Right lung (tissue), 5 donors: ENCODE data around the gene NUMBL. TPM values are rescaled to one million over a fixed set of nuclear protein-coding genes. Genes with fewer than 3 reads are reported as not detected.
A peak's percentile ranks its signal among the peaks of the same experiment; 100 is the strongest.

Experiments
- DNase-seq, 2 donors: peaks; one replicate each; pipeline ENCODE4 v3.0.0-alpha.2; 2013
- polyA plus RNA-seq, 5 donors: library from polyadenylated mRNA; unstranded; fragments of 120-200 nt; gene quantifications; one replicate each; pipeline versions ENCODE4 v1.2.1 to v1.2.3, GENCODE V29; 2013; ENCODE audit warnings: inconsistent platforms in 1 of 5, low replicate concordance in 1 of 5; ENCODE audit not compliant: insufficient read length in 5 of 5, insufficient read depth in 1 of 5

The NUMBL gene
- polyA plus RNA-seq, 5 donors: 10.3 to 20.5 (median 15.4) TPM

GRCh38 chr19:40690693-40691420 lies 406 bp upstream of the NUMBL start:
- DNase-seq: peak; percentile 89 to 92

DNA sequence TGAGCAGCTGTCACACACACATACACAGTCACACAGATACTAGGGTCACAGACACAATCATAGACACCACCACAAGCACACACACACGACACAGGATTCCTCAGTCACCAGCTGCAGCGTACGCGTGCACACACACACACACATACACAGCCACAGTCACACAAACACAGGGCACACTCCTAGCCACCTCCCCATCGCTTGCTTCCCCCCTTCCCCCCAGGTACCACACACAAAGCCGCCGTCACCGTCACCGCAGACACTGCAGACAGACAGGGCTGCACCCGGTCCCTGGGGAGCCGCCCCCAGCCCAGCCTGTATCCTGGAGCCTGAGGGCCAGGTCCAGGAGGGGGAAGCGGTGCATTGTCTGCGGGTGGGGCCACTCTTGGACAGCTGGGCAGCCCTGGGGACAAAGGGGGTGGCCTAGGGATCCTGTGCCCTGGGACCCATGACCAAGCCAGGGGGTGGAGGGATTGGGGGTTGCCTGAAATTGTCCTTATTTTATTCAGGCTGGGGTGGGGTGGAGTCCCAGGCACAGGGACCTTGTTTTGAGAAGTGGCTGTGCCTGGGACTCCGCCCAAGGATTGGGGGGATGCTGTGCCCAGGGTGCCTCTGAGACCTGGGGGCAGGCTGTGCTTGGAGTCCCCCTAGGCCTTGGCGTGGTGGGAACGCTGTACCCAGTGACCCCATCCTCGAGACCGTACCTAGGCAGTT lies 957 bp downstream of the NUMBL start:
- DNase-seq: no peak

- no peak for DNase-seq
These were observed 1.5 kb downstream of the NUMBL start for GRCh38 chr19:40688987-40689338.

DNA sequence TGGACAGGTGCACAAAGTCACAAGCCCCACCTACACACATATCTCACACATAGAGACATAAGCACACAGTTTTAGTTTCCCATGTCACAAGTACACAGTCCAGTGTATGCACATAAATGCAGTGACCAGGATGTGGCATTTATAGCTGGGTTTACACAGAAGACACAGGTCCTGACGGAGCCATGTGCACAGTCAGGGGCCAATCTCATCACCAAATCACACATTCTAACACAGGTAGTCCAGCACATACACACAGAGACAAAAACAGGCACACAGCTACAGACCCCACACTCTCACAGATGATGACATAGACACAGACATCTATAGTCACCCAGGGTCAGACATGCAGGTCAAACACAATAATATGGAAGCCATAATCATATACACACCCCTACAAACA lies 2.1 kb downstream of the NUMBL start:
- no peak for DNase-seq

DNA sequence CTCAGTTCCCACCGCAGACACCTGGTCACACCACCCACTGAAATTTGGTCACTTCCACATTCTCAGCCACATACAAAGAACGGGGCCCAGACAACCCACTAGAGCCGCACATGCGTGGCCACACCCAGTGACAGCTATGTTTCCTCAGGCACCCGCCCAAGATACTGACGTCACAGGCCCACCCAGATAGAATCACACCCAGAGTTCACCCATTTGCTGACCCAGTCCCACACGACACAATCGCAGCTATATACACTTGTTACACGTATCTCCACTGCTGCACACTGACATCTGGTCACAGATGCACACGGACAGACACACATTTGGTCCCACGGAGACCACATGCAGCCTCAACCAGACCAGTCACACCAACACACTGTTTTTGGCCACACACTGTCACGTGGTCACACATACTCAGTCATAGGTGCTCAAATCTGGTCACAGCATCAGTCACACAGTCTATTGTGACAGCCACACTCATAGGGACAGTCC lies 2.9 kb downstream of the NUMBL start:
- peak in 1 of 2 donors; percentile 46 for DNase-seq

DNA sequence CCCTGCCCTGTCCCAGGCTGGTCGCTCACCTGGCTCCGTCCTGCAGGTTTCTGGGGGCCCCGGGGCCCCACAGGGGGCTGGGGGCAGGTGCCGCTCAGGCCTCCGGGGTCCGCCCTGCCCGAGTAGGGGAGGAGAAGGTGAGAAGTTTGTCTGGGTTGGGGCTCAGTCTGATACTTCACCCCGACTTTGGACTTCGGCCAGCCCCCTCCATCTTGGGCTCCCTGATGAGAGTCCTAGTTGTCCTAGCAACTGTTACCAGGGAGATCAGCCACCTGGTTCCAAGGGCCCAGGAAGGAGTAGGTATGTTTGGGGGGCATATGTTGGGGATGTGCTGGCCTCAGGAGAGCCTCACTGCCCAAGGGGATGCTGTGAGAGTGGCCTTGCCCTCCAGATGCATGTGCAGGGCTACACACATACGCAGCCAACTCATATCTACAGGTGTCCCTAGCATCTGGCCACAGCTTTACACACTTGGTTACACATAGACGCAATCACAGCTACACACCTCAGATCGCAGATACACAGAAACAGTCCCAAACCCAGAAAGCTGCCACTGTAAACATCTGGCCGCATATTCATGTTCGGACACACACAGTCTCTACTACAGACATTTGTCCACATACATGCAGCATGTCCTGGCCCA lies 3.4 kb downstream of the NUMBL start:
- no peak for DNase-seq

GRCh38 chr19:40685563-40685962 lies 4.9 kb downstream of the NUMBL start:
- DNase-seq: no peak

GRCh38 chr19:40685016-40685526 lies 5.4 kb downstream of the NUMBL start:
- DNase-seq: no peak

DNA sequence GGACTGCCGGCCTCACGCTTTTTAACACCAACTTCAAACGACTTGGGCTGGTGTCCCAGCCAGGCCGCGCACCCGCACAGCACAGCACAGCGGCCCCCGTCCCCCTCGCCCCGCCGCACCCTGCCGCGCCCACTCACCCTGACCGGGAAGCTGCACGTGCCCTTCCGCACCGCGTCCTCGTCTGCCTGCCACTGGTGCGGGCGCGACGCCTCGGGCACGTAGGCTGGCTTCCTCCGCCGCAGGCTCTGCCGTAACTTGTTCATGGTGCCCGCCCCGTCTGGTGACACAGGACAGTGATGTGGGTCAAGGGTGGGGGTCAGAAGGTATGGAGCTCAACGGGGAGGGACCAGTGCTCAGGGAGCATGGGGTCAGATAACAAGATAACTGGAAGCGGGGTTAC lies 6.2 kb downstream of the NUMBL start:
- DNase-seq: no peak

DNA sequence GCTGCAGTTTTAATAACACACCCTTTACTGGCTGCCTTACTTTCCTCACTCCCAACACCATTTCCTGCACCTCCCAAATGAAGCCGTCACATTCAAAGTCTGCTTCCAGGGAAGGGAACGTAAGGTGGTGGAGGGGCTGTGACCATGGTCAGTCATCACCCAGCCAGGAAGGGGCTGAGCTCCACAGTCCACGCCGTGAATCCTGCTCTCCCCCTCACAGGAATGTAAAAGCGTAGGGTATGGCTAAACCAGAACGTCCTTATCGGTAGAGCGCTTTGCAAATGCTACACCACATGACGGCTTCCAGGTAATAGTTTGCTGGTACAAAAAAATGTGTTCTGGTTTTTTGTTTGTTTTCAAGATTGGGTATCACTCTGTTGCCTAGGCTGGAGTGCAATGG lies 7.0 kb downstream of the NUMBL start:
- DNase-seq: no peak

GRCh38 chr19:40682431-40682964 lies 8.0 kb downstream of the NUMBL start:
- DNase-seq: no peak

GRCh38 chr19:40681039-40681438 lies 9.4 kb downstream of the NUMBL start:
- DNase-seq: no peak

DNA sequence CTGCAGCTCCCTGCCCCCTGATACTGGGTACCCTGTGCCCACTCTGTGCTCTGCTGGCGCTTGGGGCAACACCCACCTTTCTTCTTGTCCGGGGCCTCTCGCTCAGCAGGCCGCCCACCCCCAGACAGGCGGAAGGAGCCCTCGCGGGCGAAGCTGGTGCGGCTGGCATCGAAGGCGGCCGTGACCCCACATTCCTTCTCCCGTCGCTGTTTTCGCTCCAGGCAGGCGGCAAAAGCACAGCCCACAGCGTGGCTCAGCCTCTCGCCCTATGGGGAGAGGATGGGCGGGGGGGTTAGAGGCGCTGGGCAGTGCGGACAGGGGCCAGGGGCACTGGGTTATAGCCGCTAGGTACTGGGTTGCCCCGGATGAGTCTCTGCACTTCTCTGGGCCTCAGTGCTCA lies 13.3 kb downstream of the NUMBL start:
- no peak for DNase-seq

DNA sequence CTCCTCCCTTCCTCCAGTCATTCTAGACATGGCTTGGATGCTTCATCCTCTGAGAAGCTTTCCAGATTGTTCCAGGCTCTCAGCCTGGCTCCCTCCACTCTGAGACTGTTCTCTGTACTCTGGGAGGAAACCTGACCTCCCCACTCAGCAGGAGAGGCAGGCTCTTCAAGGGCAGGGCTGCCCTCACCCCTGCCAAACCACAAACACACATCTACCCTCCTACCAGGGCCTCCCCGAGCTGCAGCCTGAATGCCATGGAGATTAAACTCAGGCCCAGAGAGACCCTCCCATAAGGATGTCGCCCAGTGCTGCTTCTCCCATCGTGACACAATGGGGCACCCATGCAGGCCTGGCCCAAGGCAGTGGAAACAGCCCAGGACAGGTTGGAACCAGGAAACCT lies 16.2 kb downstream of the NUMBL start:
- no peak for DNase-seq

GRCh38 chr19:40673397-40673796 lies 17.1 kb downstream of the NUMBL start:
- no peak for DNase-seq

GRCh38 chr19:40672573-40673299 lies 17.7 kb downstream of the NUMBL start:
- DNase-seq: no peak

DNA sequence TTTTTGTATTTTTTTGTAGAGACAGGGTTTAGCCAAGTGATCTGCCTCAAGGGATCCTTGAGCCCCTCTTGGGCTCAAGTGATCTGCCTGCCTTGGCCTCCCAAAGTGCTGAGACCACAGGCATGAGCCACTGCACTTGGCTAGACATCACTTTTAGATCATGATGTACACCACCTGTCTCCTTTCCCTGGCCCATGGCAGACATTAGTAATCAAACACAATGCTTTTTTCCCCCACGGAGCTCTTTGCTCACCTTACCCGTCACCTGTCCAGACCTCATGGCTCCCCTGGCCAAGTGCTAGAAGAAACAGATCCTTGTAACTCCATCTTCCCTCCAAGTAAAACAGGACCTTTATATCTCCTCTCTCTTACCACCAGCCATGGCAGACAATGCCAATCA lies 18.4 kb downstream of the NUMBL start:
- DNase-seq: no peak

DNA sequence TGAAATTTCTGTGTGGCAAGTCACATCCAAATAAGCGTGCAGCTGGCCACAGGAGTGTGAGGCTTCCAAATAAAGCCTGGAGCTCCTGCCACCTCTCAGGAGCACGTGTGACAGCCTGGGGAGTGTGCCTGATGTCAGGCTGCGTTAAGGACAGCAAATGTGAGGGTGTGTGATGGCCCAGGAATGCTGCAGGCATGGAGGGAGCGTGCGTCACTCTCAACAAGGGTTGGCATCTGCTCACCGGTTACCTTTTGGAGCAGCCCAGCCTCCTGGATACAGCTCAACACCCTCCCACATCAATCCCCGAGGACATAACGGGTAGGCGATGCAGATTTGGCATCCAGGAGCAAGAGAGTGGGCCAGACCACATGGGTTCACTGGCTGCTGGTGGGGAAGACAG lies 19.0 kb downstream of the NUMBL start:
- no peak for DNase-seq

GRCh38 chr19:40668991-40669614 lies 21.3 kb downstream of the NUMBL start:
- no peak for DNase-seq

DNA sequence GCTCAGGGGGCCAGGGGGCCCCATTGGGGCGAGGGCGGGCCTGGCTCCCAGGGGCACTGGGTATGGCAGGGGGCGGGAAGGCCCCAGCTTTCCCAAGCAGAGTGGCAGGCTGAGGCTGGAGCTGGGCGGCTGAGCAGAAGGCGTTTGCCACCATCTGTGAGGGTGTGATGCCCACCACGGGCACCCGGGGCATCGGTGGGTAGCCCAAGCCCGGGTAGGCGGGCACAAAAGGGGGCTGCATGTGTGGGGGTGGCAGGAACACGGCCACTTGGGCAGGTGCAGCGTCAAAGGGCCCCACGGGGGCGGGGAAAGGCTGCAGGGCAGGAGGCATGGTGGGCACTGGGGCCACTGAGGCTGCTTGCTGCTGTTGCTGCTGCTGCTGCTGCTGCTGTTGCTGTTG lies 22.8 kb downstream of the NUMBL start:
- DNase-seq: no peak

DNA sequence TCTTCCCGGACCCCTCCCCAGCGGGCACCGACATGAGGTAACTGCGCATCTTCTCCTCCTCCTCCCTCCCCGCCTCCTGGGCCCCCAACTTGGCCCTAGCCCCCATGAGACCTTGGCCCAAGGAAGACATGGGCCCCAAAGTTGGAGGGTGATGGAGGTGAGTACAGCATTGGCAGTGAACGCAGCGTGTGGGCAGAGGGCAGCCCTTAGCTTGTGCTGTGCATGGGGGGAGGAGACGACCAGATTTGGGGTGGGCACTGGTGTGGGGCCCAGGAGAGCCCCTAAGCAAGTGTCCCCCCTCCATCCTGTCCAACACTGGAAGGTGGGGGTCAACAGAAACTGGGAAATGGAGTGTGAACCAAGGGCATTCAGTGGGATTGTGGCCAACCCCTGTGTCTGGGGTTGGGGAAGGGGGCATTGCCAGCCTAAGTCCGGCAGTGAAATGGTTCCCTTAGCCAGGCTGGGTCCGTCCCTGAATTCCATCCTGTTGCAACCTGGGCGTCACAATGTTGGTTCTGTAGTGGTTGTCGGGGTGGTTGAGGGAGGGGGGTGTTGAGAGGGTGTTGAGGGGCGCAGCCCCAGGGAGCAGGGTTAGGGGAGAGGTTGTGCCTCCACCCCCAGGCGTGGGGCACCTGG lies 23.5 kb downstream of the NUMBL start:
- no peak for DNase-seq
